Activated CD4-positive, alpha-beta T cell treated with anti-CD3 and anti-CD28 coated beads, Interleukin-2, amount 10 ng/mL, durations not matched to agents 7 days and 5 days (primary cell): Measurements from ENCODE around the gene SLIT1. TPM values are rescaled to one million over a fixed set of nuclear protein-coding genes. Genes with fewer than 3 reads are reported as not detected.

Experiments
- CTCF ChIA-PET: fragments of 350-600 bp; sonication (Branson Sonifier 250); formaldehyde crosslinking; loops from one replicate; lab custom pipeline; 2021; ENCODE audit warnings: antibody characterized with exemption; lab: Charles Lee
- POLR2A ChIA-PET: fragments of 350-600 bp; sonication (Branson Sonifier 250); formaldehyde crosslinking; loops from one replicate; lab custom pipeline; 2021; ENCODE audit warnings: antibody characterized with exemption; lab: Charles Lee
- DNase-seq: peaks from one replicate; pipeline ENCODE4 v3.0.0-alpha.2; 2020
- H3K27ac Mint-ChIP-seq: one replicate; pipeline ENCODE4 v1.8.0; 2021; ENCODE audit warnings: mild to moderate bottlenecking, moderate library complexity, mixed read lengths
- H3K27me3 Mint-ChIP-seq: one replicate; pipeline ENCODE4 v1.8.0; 2021; ENCODE audit warnings: mixed read lengths
- H3K36me3 Mint-ChIP-seq: one replicate; pipeline ENCODE4 v1.8.0; 2021; ENCODE audit warnings: low read depth, mixed read lengths
- H3K4me1 Mint-ChIP-seq: one replicate; pipeline ENCODE4 v1.8.0; 2021; ENCODE audit warnings: mixed read lengths
- H3K4me3 Mint-ChIP-seq: one replicate; pipeline ENCODE4 v1.8.0; 2021; ENCODE audit warnings: mild to moderate bottlenecking, moderate library complexity, mixed read lengths
- H3K9me3 Mint-ChIP-seq: one replicate; pipeline ENCODE4 v1.8.0; 2021; ENCODE audit warnings: mixed read lengths
- total RNA-seq, 2 experiments: library from RNA; stranded (reverse); gene quantifications; one replicate each; pipeline ENCODE4 v1.2.3, GENCODE V29; 2021

The SLIT1 gene
- total RNA-seq, 2 experiments from 2014 or later: 1.2 to 1.6 TPM

DNA sequence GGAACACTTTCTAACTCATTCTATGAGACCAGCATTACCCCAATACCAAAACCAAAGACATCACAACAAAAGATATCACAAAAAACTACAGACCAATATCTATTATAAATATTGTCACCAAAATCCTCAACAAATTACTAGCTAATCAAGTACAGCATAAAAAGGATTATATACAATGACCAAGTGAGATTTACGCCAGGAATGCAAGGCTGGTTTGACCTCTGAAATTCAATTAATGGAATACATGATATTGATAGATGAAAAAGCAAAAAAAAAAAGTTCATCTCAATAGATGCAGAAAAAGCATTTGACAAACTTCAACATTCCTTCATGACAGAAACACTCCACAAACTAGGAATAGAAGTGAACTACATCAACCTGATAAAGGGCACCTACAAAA is 178.3 kb downstream of the SLIT1 start:
- CTCF ChIA-PET: interaction anchor here (0.6 kb wide), 1 partner anchor 619 kb away, joined by 3 read pairs; no protein-coding TSS in a partner anchor
- POLR2A ChIA-PET: no interaction called here
- Mint-ChIP-seq H3K4me3 (no peak overlapping the region), H3K27ac (no peak overlapping the region), H3K4me1 (no peaks in the 10 kb centered on the region), H3K27me3 (peaks cover 3% of the 10 kb centered on the region), H3K9me3 (peaks cover 18% of the 10 kb centered on the region), H3K36me3 (peaks cover 9% of the 10 kb centered on the region)
- no peak for DNase-seq

DNA sequence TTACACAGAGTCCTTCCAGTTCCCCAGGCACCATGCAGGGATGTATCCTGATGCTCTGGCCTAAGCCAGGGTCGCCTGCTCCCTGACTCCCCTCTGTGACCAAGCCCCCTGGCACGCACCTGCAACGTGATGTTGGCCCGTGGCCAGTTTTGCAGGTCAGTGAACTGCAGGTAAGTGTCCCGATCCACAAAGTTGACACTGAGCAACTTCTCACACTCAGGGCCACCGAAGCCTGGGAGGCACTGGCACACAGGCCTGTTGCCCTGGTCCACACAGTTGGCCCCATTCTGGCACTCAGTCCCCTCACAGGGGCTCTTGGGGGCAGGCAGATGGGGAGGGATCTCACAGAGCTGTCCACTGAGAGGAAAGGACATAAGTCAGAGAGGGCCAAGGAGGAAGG is 179.4 kb downstream of the SLIT1 start:
- no peaks in the 10 kb centered on the region for H3K4me1 Mint-ChIP-seq
- H3K27ac Mint-ChIP-seq: no peak overlapping the region
- H3K36me3 Mint-ChIP-seq: peaks cover 9% of the 10 kb centered on the region
- POLR2A ChIA-PET: no interaction called here
- no peak overlapping the region for H3K4me3 Mint-ChIP-seq
- H3K27me3 Mint-ChIP-seq: peaks cover 3% of the 10 kb centered on the region
- CTCF ChIA-PET: no interaction called here
- no peak for DNase-seq
- peaks cover 18% of the 10 kb centered on the region for H3K9me3 Mint-ChIP-seq

DNA sequence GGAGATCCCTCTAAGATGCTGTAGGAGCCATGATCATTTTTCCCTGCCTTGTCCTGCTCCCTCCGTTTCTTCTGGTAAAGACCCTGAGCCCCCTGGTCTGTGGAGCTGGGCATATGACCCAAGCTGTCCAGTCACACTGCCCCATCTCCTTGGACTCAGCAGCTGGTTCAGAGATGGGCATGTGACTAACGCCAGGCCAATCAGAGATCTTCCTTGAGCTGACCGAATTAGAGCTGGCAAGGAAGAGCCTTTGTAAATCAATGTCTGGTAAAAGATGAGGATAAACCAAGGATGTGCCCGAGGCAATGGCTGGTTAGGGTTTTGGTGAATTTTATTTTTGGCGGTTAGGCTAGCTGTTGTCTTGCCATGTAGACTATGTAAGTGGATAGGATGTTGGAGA is 180.4 kb downstream of the SLIT1 start:
- Mint-ChIP-seq H3K27ac (no peak overlapping the region), H3K4me3 (no peak overlapping the region), H3K27me3 (peaks cover 3% of the 10 kb centered on the region), H3K36me3 (peaks cover 9% of the 10 kb centered on the region), H3K4me1 (no peaks in the 10 kb centered on the region), H3K9me3 (peaks cover 18% of the 10 kb centered on the region)
- DNase-seq: no peak
- ChIA-PET POLR2A (no interaction called here), CTCF (interaction anchor here (0.6 to 1.7 kb wide), 2 partner anchors 31 to 216 kb away, joined by 3 read pairs; no protein-coding TSS in a partner anchor)

DNA sequence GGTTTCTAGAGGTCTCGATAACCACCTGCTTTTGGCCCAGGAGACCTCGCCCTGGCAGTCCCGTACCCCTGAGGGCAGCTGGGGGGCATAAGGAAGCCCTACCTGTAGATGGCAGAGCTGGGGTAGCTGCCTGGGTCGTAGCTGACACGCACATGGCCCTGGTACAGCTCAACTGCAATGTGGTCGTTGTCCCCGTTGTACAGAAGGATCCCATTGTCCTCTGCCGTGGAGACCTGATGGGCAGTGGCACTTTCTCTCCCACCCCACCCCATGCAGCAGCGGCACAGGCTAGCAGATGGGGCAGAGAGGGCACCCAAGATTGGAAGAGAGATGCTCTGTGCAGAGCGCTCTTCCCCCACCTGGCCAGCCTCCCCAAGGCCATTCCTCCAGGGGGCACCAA is 181.2 kb downstream of the SLIT1 start:
- Mint-ChIP-seq H3K36me3 (peaks cover 9% of the 10 kb centered on the region), H3K27me3 (peaks cover 3% of the 10 kb centered on the region), H3K9me3 (peaks cover 15% of the 10 kb centered on the region), H3K4me1 (no peaks in the 10 kb centered on the region), H3K27ac (no peak overlapping the region), H3K4me3 (no peak overlapping the region)
- ChIA-PET POLR2A (no interaction called here), CTCF (interaction anchor here (1.1 to 1.7 kb wide), 2 partner anchors 21 to 32 kb away, joined by 3 read pairs; no protein-coding TSS in a partner anchor)
- DNase-seq: no peak

DNA sequence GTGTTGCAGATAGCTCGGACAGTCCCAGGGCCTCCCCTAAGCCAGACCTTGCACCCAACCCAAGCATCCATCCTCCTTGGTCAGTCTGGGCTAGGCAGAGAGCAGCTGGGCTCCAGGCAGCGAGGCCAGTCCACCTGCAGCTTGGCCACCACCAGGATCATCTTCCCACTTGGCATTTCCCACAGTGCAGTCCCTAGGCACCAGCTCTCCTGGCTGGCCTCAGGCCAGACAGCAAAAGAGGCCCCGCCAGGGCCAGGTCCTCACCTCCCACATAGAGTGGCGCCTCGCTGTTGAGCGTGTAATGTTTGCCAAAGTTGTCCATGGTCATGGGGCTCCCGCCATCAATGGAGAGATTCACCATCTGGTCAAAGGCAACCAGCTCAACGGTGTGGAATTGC is 182.0 kb downstream of the SLIT1 start:
- CTCF ChIA-PET: interaction anchor here (1.1 kb wide), 1 partner anchor 20 kb away, joined by 3 read pairs; no protein-coding TSS in a partner anchor
- H3K4me3 Mint-ChIP-seq: no peak overlapping the region
- H3K36me3 Mint-ChIP-seq: peaks cover 9% of the 10 kb centered on the region
- H3K4me1 Mint-ChIP-seq: no peaks in the 10 kb centered on the region
- POLR2A ChIA-PET: no interaction called here
- H3K27ac Mint-ChIP-seq: no peak overlapping the region
- peaks cover 3% of the 10 kb centered on the region for H3K27me3 Mint-ChIP-seq
- DNase-seq: no peak
- peaks cover 15% of the 10 kb centered on the region for H3K9me3 Mint-ChIP-seq

DNA sequence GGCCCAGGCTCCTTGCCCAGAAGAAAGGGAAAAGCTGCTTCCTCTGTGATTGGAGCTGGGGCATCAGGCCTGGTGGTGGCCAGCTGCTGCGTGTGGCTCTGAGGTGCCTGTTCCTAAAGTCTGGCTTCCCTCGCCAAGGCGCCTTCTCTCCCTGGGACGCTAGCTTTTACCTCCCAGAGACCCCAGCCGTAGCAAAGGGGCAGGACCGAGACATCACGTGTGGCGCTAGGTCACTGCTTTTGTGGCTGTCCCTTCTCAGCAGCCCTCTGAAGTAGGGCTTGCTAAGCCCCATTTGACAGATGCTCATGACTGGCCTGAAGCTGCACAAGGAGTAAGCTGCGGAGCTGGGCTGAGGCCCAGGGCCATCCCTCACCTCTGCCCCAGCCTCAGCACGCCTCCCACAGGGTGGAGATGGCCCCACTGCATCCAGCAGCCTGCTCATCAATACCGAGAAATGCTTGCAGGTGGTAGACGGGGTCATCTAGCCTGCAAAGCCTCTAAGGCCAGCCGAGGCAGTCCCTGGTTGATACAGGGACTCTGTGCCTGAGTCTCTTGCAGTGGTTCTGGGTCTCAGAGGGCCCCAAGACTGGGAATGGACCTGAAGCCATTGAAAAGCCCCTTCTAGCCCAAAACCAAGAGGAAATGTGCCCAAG is 182.5 kb downstream of the SLIT1 start:
- ChIA-PET POLR2A (no interaction called here), CTCF (interaction anchor here (1.1 to 1.2 kb wide), 2 partner anchors 17 to 19 kb away, joined by 3 to 4 read pairs; no protein-coding TSS in a partner anchor)
- Mint-ChIP-seq H3K36me3 (peaks cover 9% of the 10 kb centered on the region), H3K27me3 (peaks cover 3% of the 10 kb centered on the region), H3K9me3 (peaks cover 15% of the 10 kb centered on the region), H3K27ac (no peak overlapping the region), H3K4me1 (no peaks in the 10 kb centered on the region), H3K4me3 (no peak overlapping the region)
- no peak for DNase-seq

DNA sequence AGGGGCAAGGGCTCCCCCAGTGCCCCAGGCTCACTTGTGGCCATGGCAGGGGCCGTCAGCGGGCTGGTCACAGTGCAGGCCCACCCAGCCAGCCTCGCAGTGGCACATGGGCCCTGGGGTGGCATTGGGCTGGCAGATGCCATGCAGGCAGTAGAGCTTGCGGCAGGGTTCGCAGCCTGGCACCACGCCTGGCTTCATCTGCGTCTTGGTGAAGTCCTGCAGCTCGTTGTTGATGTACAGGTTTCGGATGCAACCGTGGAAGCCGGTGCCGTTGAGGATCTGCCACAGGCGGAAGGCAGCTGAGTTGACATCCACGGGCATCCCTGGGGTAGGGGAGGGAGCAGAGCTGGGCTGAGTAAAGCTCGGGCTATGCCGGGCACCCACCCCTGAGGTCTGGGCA is 183.1 kb downstream of the SLIT1 start:
- POLR2A ChIA-PET: no interaction called here
- no peak overlapping the region for H3K4me3 Mint-ChIP-seq
- peaks cover under 1% of the 10 kb centered on the region for H3K27me3 Mint-ChIP-seq
- no peak overlapping the region for H3K27ac Mint-ChIP-seq
- DNase-seq: no peak
- H3K4me1 Mint-ChIP-seq: no peaks in the 10 kb centered on the region
- peaks cover 13% of the 10 kb centered on the region for H3K9me3 Mint-ChIP-seq
- peaks cover 8% of the 10 kb centered on the region for H3K36me3 Mint-ChIP-seq
- CTCF ChIA-PET: interaction anchor here (1.2 kb wide), 1 partner anchor 16 kb away, joined by 4 read pairs; no protein-coding TSS in a partner anchor

DNA sequence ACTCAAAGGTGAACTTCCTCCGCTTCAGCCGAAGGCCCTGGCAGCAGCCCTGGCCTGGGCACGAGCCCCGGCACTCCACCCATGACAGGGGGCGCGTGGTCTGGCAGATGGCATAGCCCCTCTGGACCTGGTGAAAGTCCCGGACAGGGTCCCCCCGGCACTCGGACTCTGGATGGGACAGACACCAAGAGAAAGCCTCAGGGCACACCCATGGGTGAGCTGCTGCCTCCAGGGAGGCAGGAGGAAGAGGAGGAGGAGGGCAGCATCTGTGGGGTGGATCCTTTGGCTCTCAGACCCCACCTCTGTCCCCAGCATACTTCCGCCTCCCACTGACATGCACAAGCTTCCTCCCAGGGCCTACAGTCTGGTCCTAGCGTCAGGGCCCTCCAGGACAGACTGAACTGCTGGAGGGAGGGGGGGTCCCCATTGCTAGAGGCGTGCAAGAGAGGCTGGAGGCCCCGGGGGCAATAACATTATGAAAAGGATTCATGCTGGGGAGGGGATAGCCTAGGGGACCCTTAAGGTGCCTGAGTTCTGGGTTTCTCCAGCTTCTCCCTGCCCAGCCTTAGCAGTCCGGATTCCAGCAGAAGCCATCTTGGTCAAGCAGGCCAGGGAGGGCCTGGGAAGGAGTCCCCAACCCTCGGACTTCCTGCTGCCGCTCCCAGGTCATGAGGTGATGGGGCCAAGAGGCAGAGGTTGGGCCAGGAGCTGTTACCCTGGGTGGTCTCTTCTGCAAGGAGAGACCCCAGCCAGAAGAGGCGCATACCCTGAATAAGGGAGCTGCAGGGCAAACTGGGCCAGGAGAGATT is 184.4 kb downstream of the SLIT1 start:
- H3K27me3 Mint-ChIP-seq: no peaks in the 10 kb centered on the region
- H3K4me3 Mint-ChIP-seq: no peak overlapping the region
- H3K27ac Mint-ChIP-seq: no peak overlapping the region
- H3K9me3 Mint-ChIP-seq: peaks cover 3% of the 10 kb centered on the region
- DNase-seq: no peak
- POLR2A ChIA-PET: no interaction called here
- H3K4me1 Mint-ChIP-seq: no peaks in the 10 kb centered on the region
- CTCF ChIA-PET: interaction anchor here (1.3 kb wide), 1 partner anchor 11 kb away, joined by 3 read pairs; no protein-coding TSS in a partner anchor
- H3K36me3 Mint-ChIP-seq: peaks cover 2% of the 10 kb centered on the region

DNA sequence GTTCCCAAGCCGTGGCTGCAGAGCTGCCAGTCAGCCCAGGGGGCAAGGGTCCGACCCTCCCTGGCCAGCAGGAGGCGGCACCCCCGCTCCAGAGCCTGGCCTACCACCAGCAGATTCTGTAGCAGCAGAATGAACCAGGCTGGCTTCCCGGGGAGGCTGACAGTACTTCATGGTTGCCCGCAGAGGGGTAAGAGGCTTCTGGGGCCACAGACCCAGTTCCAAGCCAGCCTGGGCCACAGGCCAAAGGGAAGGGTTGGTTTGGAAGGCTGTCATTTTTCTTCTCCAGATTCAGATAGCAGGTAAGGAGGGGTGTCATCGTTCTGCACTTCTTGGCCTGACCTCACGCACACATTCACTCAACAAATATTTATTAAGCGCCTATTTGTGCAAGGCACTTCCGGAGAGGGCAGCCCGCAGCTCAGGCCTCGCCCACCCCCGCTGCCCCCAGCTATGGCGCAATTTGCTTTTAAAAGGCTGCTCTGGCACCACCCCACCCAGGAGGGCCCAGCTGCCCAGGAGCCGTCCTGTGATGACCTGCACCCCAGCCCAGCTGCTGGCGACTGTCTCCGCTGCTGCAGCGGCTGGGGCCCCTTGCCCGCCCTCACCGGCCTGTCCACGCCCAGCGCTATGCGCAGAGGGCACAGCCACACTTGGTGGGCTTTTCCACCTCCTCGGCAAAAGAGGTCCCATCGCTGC is 185.1 kb downstream of the SLIT1 start:
- H3K4me3 Mint-ChIP-seq: no peak overlapping the region
- ChIA-PET CTCF (interaction anchor here (1.3 kb wide), 1 partner anchor 11 kb away, joined by 3 read pairs; no protein-coding TSS in a partner anchor), POLR2A (no interaction called here)
- H3K9me3 Mint-ChIP-seq: peaks cover 2% of the 10 kb centered on the region
- no peaks in the 10 kb centered on the region for H3K27me3 Mint-ChIP-seq
- peaks cover 2% of the 10 kb centered on the region for H3K36me3 Mint-ChIP-seq
- H3K27ac Mint-ChIP-seq: no peak overlapping the region
- DNase-seq: no peak
- H3K4me1 Mint-ChIP-seq: no peaks in the 10 kb centered on the region

DNA sequence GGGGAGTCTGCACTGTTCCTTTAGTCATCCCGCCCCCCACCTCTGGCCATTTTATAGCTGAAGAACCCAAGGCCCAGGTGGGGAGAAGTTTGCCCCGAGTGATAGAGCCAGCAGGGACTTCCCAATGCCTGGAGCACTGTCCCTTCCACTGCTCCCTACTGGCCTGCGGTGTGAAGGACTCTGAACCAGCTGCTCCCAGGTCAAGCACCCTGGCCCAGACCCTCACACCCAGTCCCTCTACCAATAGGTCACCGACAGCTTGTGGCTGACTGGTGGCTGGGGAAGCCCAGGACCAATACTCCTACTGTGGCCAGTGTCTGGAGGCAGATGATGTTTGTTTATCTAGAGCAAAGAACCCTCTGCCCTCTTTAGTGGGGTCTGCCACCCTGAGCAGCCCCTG is 185.8 kb downstream of the SLIT1 start:
- H3K27me3 Mint-ChIP-seq: no peaks in the 10 kb centered on the region
- ChIA-PET CTCF (interaction anchor here (1.3 kb wide), 1 partner anchor 12 kb away, joined by 3 read pairs; no protein-coding TSS in a partner anchor), POLR2A (no interaction called here)
- H3K36me3 Mint-ChIP-seq: no peaks in the 10 kb centered on the region
- H3K9me3 Mint-ChIP-seq: no peaks in the 10 kb centered on the region
- no peak for DNase-seq
- H3K27ac Mint-ChIP-seq: no peak overlapping the region
- no peaks in the 10 kb centered on the region for H3K4me1 Mint-ChIP-seq
- H3K4me3 Mint-ChIP-seq: no peak overlapping the region

DNA sequence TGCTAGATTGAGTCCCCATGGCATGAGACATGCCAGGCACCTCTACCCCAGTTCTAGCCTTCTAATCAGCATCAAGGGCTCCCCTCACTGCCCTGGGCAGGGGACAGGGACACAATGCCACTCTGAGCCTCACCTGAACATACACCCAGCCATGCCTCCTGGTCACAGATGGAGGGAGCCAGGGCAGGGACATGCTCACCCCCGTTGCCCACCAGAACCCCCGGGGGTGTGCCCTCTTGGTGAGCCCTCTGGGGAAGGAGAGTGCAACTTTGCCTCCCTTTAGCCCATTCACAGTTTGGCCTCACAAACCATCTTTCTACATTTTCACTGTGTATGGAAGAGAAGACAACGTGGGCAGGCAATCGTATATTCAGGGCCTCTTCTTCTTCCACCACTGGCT is 186.4 kb downstream of the SLIT1 start:
- ChIA-PET POLR2A (no interaction called here), CTCF (no interaction called here)
- Mint-ChIP-seq H3K9me3 (no peaks in the 10 kb centered on the region), H3K27ac (no peak overlapping the region), H3K36me3 (no peaks in the 10 kb centered on the region), H3K27me3 (no peaks in the 10 kb centered on the region), H3K4me1 (no peaks in the 10 kb centered on the region), H3K4me3 (no peak overlapping the region)
- no peak for DNase-seq

DNA sequence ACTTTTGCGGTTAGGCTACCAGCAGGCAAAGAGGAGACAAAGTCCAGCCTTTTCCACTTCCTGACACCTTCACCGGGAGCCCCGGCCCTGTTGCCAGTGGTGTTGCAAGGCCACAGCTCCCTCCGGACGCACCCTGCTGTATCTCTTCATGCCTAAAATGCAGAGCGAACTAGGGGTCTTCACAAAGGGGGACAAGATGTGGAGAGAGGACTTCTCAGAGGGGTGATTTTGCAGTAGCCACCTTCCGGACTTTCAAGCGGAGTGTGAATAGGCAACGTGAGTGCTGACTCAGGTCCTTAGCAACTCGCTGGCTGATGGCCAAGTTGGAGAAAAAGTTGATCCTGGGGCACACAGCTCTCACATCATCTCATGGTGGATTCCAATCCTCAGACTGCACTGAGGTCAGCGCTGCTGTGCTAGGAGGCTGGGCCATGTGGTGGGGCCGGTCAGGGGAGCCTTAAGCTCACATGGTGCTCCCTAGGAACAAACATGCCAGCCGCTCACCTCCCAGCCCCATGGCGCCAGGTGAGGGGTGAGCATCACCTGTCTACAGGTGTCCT is 187.3 kb downstream of the SLIT1 start:
- H3K9me3 Mint-ChIP-seq: no peaks in the 10 kb centered on the region
- POLR2A ChIA-PET: no interaction called here
- DNase-seq: no peak
- H3K27ac Mint-ChIP-seq: no peak overlapping the region
- no peak overlapping the region for H3K4me3 Mint-ChIP-seq
- CTCF ChIA-PET: no interaction called here
- no peaks in the 10 kb centered on the region for H3K36me3 Mint-ChIP-seq
- H3K27me3 Mint-ChIP-seq: no peaks in the 10 kb centered on the region
- H3K4me1 Mint-ChIP-seq: no peaks in the 10 kb centered on the region
